Cardiac fibroblast (primary cell): Measurements from ENCODE around the gene ARHGEF28.

Source experiments
- DNase-seq, 2 donors: peaks; one replicate each; pipeline versions ENCODE4 v3.0.0 to v3.0.0-alpha.2; 2010; ENCODE audit warnings: low read depth in 2 of 2
- H3K4me3 ChIP-seq, 2 donors: replicated peaks in 1 of 2; 1 replicate in 1 of 2; 2 replicates in 1 of 2; pipeline ENCODE4 v1.5.1; 2011; ENCODE audit warnings: low read depth in 2 of 2, low read length in 2 of 2, mild to moderate bottlenecking in 2 of 2, moderate library complexity in 1 of 2
- CTCF ChIP-seq: IDR thresholded peaks from one replicate; pipeline ENCODE4 v1.5.1; 2011; ENCODE audit warnings: low read depth, mild to moderate bottlenecking, low read length, inconsistent platforms

Gene ARHGEF28

GRCh38 chr5:73674669-73675004 is 48.6 kb downstream of the ARHGEF28 start:
- DNase-seq, result peak in 1 of 2 donors; percentile 49
- TF ChIP-seq CTCF, result no peak
- no peak overlapping the region for H3K4me3 ChIP-seq

- no peak for DNase-seq
- no peak for TF ChIP-seq CTCF
Measured at GRCh38 chr5:73678322-73678740, 52.3 kb downstream of the ARHGEF28 start.

GRCh38 chr5:73678807-73679206 is 52.8 kb downstream of the ARHGEF28 start:
- TF ChIP-seq CTCF, result no peak
- no peak overlapping the region for H3K4me3 ChIP-seq
- DNase-seq, result no peak

More at GRCh38 chr5:73678322-73678740, 52.3 kb downstream of the ARHGEF28 start:
- H3K4me3 ChIP-seq, result no peak overlapping the region

GRCh38 chr5:73682176-73682575 is 56.2 kb downstream of the ARHGEF28 start:
- peak; percentile 65 to 67 for DNase-seq
- H3K4me3 ChIP-seq, result no peak overlapping the region
- TF ChIP-seq CTCF, result no peak

GRCh38 chr5:73684691-73685090 is 58.7 kb downstream of the ARHGEF28 start:
- DNase-seq, result no peak
- TF ChIP-seq CTCF, result no peak
- H3K4me3 ChIP-seq, result no peak overlapping the region

GRCh38 chr5:73686912-73687311 is 60.9 kb downstream of the ARHGEF28 start:
- no peak for TF ChIP-seq CTCF
- no peak for DNase-seq
- no peak overlapping the region for H3K4me3 ChIP-seq

GRCh38 chr5:73687357-73687756 is 61.4 kb downstream of the ARHGEF28 start:
- H3K4me3 ChIP-seq, result no peak overlapping the region
- no peak for DNase-seq
- no peak for TF ChIP-seq CTCF
